Endothelial cell of umbilical vein (primary cell): ENCODE results near the gene TNFRSF8. TPM values are rescaled to one million over a fixed set of nuclear protein-coding genes. Genes with fewer than 3 reads are reported as not detected.

Experiments used
- BruUV-seq: library from RNA; stranded (reverse); fragments of 400-500 nt; replicated peaks from 2 replicates; lab custom pipeline; 2021; lab: Mats Ljungman, UMichigan
- CTCF ChIA-PET: fragments of 300-600, 350-600 bp; sonication (Branson Sonifier 250); formaldehyde crosslinking; loops from one replicate; lab custom pipeline; 2021; ENCODE audit warnings: antibody characterized with exemption, inconsistent platforms; lab: Charles Lee
- POLR2A ChIA-PET: fragments of 300-600, 350-600 bp; sonication (Branson Sonifier 250); formaldehyde crosslinking; loops from one replicate; lab custom pipeline; 2021; ENCODE audit warnings: antibody characterized with exemption, inconsistent platforms; lab: Charles Lee
- DNase-seq: peaks from one replicate; pipeline ENCODE4 v3.0.0-alpha.2; 2011; ENCODE audit warnings: low read depth, low spot score
- FAIRE-seq: peaks from 2 replicates; lab custom pipeline; 2011; peaks lifted over from hg19 to GRCh38; lab: Jason Lieb, UNC
- H2AFZ ChIP-seq: 2 replicates; pipeline ENCODE4 v1.6.0; 2012; ENCODE audit warnings: low read depth, low read length, control low read depth, inconsistent platforms
- H3K27ac ChIP-seq: 2 replicates; pipeline ENCODE4 v1.5.1; 2011; ENCODE audit warnings: low read depth, mild to moderate bottlenecking, control low read depth, low read length, moderate library complexity; ENCODE audit not compliant: insufficient read depth
- H3K27me3 ChIP-seq, 2 experiments: 2 replicates each; pipeline versions ENCODE4 v1.6.0 to v1.6.1; 2011; ENCODE audit warnings: low read length in 2 of 2, mixed read lengths in 1 of 2; ENCODE audit not compliant: control insufficient read depth in 2 of 2, insufficient read depth in 2 of 2
- H3K36me3 ChIP-seq, 2 experiments: 2 replicates in 1 of 2; 3 replicates in 1 of 2; pipeline ENCODE4 v1.5.1; 2011; ENCODE audit warnings: low read length in 2 of 2, mild to moderate bottlenecking in 1 of 2, moderate library complexity in 1 of 2; ENCODE audit not compliant: control insufficient read depth in 2 of 2, insufficient read depth in 2 of 2; ENCODE audit errors: extremely low read depth in 1 of 2
- H3K4me1 ChIP-seq: 3 replicates; pipeline ENCODE4 v1.5.1; 2011; ENCODE audit warnings: mild to moderate bottlenecking, low read length; ENCODE audit not compliant: control insufficient read depth, insufficient read depth; ENCODE audit errors: extremely low read depth
- H3K4me2 ChIP-seq: 2 replicates; pipeline ENCODE4 v1.6.1; 2011; ENCODE audit warnings: low read length, control low read depth, mixed read lengths; ENCODE audit not compliant: insufficient read depth
- H3K4me3 ChIP-seq, 3 experiments: fragments of 200-600 bp in 1 of 3; sonication (generic), shearing (Covaris generic) in 1 of 3; replicated peaks in 1 of 3; 2 replicates each; pipeline ENCODE4 v1.5.1; 2011 to 2016; ENCODE audit warnings: control low read depth in 3 of 3, low read length in 3 of 3, mild to moderate bottlenecking in 2 of 3, inconsistent platforms in 1 of 3, low read depth in 1 of 3, moderate library complexity in 1 of 3; ENCODE audit not compliant: insufficient read depth in 1 of 3
- H3K79me2 ChIP-seq: 2 replicates; pipeline ENCODE4 v1.6.0; 2012; ENCODE audit warnings: low read length, inconsistent platforms; ENCODE audit not compliant: control insufficient read depth, insufficient read depth
- H3K9ac ChIP-seq: replicated peaks from 2 replicates; pipeline ENCODE3; 2011; ENCODE audit warnings: low read length, control low read depth; ENCODE audit not compliant: insufficient read depth; ENCODE audit errors: extremely low read depth
- H3K9me1 ChIP-seq: replicated peaks from 3 replicates; pipeline ENCODE4 v1.6.0; 2011; ENCODE audit warnings: mild to moderate bottlenecking, low read length; ENCODE audit not compliant: control insufficient read depth, insufficient read depth; ENCODE audit errors: extremely low read depth
- H3K9me3 ChIP-seq: replicated peaks from 2 replicates; pipeline ENCODE4 v1.5.1; 2012; ENCODE audit warnings: low read length, inconsistent platforms; ENCODE audit not compliant: control insufficient read depth, insufficient read depth
- H4K20me1 ChIP-seq: replicated peaks from 2 replicates; pipeline ENCODE3; 2011; ENCODE audit warnings: mild to moderate bottlenecking, low read length; ENCODE audit not compliant: control insufficient read depth, insufficient read depth; ENCODE audit errors: extremely low read depth
- EZH2 ChIP-seq: IDR thresholded peaks from 2 replicates; pipeline ENCODE4 v1.6.1; 2012; ENCODE audit warnings: borderline replicate concordance, low read depth, mild to moderate bottlenecking, moderate library complexity, low read length, inconsistent platforms; ENCODE audit not compliant: severe bottlenecking
- FOS ChIP-seq: IDR thresholded peaks from 2 replicates; pipeline ENCODE4 v1.6.1; 2011; ENCODE audit warnings: mild to moderate bottlenecking, low read length, moderate library complexity, borderline replicate concordance; ENCODE audit not compliant: insufficient read depth
- GATA2 ChIP-seq: IDR thresholded peaks from 2 replicates; pipeline ENCODE4 v1.7.0; 2011; ENCODE audit warnings: low read depth, mild to moderate bottlenecking, moderate library complexity, mixed read lengths, low read length; ENCODE audit not compliant: insufficient read length, insufficient read depth
- JUN ChIP-seq: IDR thresholded peaks from 2 replicates; pipeline ENCODE4 v1.6.1; 2011; ENCODE audit warnings: borderline replicate concordance, low read depth; ENCODE audit not compliant: insufficient read length, insufficient read depth
- MYC ChIP-seq: IDR thresholded peaks from one replicate; pipeline ENCODE4 v1.6.1; 2011; ENCODE audit warnings: mild to moderate bottlenecking, low read depth, low read length
- POLR2A ChIP-seq: IDR thresholded peaks from 2 replicates; pipeline ENCODE4 v1.6.1; 2012; ENCODE audit warnings: low read depth, mild to moderate bottlenecking, control low read depth, low read length
- POLR2AphosphoS5 ChIP-seq: IDR thresholded peaks from 2 replicates; pipeline ENCODE4 v1.6.1; 2012; ENCODE audit warnings: low read depth, mild to moderate bottlenecking, control low read depth, low read length, moderate library complexity; ENCODE audit not compliant: insufficient read depth
- dilution Hi-C: fragments of 300-500 bp; cut with MboI; formaldehyde crosslinking; loops from one replicate; pipeline ENCODE4 v1.15.0; 2019; ENCODE audit warnings: low sequenced_read_pairs; ENCODE audit not compliant: extremely low pct_ligation_motif_present
- intact Hi-C: fragments of 100-400 bp; cut with micrococcal nuclease; formaldehyde crosslinking; loops from one replicate; pipeline ENCODE4 v1.10.0; 2022
- polyA plus RNA-seq, 4 experiments: library from polyadenylated mRNA; depleted of rRNA in 3 of 4; stranded (reverse) in 3 of 4; unstranded in 1 of 4; fragments of >200 nt; gene quantifications; 2 replicates each; pipeline versions ENCODE4 v1.2.1 to v1.2.3, GENCODE V29; 2011 to 2012; ENCODE audit warnings: missing spikeins in 1 of 4
- total RNA-seq: library from RNA; stranded (reverse); gene quantifications from 2 replicates; pipeline ENCODE4 v1.2.3, GENCODE V29; 2021
- TF ChIP-seq, protein P1 (sequence below): IDR thresholded peaks from 2 replicates; pipeline ENCODE4 v1.6.1; 2011; ENCODE audit not compliant: insufficient read depth, insufficient read length
- TF ChIP-seq, protein P2 (sequence below), 2 donors: IDR thresholded peaks; 1 replicate in 1 of 2; 2 replicates in 1 of 2; pipeline ENCODE4 v1.5.1; 2011; ENCODE audit warnings: low read length in 2 of 2, mild to moderate bottlenecking in 2 of 2, moderate library complexity in 2 of 2, control low read depth in 1 of 2, inconsistent platforms in 1 of 2, low read depth in 1 of 2; ENCODE audit not compliant: insufficient read depth in 1 of 2; ENCODE audit errors: extremely low read depth in 1 of 2

Gene TNFRSF8
- total and polyA plus RNA-seq, 2 donors (not counting 3 experiments of a cell fraction or from before 2014, with no cell fraction given): 0.47 TPM; not detected in 1

DNA sequence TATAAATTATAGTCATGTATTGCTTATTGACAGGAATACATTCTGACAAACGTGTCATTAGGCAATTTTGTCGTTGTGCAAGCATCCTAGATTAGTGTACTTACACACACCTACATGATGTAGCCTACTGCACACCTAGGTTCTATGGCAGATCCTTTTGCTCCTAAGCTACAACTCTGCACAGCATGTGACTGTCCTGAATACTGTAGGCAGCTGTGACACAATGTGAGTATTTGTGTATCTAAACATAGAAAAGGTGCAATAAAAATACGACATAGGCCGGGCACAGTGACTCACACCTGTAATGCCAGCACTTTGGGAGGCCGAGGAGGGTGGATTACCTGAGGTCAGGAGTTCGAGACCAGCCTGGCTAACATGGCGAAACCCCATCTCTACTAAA is 36.5 kb downstream of the TNFRSF8 start:
- FAIRE-seq (no peak), DNase-seq (no peak)
- Histone ChIP-seq H2AFZ (no peak overlapping the region), H3K9me3 (no peaks in the 10 kb centered on the region), H3K27me3 (no peaks in the 10 kb centered on the region), H3K4me1 (no peaks in the 10 kb centered on the region), H4K20me1 (no peaks in the 10 kb centered on the region), H3K4me2 (no peak overlapping the region), H3K36me3 (no peaks in the 10 kb centered on the region), H3K27ac (no peak overlapping the region), H3K4me3 (no peak overlapping the region), H3K9me1 (no peaks in the 10 kb centered on the region), H3K9ac (no peak overlapping the region), H3K79me2 (no peaks in the 10 kb centered on the region)
- intact Hi-C loops: no loop called here
- ChIA-PET CTCF (no interaction called here), POLR2A (no interaction called here)
- dilution Hi-C loops: no loop called here
- no peak for TF ChIP-seq GATA2
- TF ChIP-seq FOS: no peak
- TF ChIP-seq EZH2: no peak
- TF ChIP-seq JUN: no peak
- no peak for TF ChIP-seq POLR2AphosphoS5
- no peak for TF ChIP-seq POLR2A
- TF ChIP-seq, protein P1, sequence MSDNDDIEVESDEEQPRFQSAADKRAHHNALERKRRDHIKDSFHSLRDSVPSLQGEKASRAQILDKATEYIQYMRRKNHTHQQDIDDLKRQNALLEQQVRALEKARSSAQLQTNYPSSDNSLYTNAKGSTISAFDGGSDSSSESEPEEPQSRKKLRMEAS: no peak
- TF ChIP-seq, protein P2, sequence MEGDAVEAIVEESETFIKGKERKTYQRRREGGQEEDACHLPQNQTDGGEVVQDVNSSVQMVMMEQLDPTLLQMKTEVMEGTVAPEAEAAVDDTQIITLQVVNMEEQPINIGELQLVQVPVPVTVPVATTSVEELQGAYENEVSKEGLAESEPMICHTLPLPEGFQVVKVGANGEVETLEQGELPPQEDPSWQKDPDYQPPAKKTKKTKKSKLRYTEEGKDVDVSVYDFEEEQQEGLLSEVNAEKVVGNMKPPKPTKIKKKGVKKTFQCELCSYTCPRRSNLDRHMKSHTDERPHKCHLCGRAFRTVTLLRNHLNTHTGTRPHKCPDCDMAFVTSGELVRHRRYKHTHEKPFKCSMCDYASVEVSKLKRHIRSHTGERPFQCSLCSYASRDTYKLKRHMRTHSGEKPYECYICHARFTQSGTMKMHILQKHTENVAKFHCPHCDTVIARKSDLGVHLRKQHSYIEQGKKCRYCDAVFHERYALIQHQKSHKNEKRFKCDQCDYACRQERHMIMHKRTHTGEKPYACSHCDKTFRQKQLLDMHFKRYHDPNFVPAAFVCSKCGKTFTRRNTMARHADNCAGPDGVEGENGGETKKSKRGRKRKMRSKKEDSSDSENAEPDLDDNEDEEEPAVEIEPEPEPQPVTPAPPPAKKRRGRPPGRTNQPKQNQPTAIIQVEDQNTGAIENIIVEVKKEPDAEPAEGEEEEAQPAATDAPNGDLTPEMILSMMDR (IDR thresholded peaks at IDR 0.05; ENCODE audit: extremely low read depth in 1 of 2, insufficient read depth in 1 of 2, low read depth in 1 of 2, low read length in 2 of 2): no peak
- no peak for TF ChIP-seq MYC
- BruUV-seq: no TSS peak
